Activated naive CD8-positive, alpha-beta T cell treated with anti-CD3 and anti-CD28 coated beads, Interleukin-2, amount 10 ng/mL, durations not matched to agents 7 days and 5 days (primary cell): ENCODE measurements around the gene TFRC. TPM values are rescaled to one million over a fixed set of nuclear protein-coding genes. Genes with fewer than 3 reads are reported as not detected.
"Not testable (repeated sequence)": the region's sequence is repeated elsewhere in the genome, so short reads cannot be mapped to it uniquely, and the experiment has no call there.

Experiments
- ATAC-seq: fragments of 150-1000 bp; cut with Tn5 transposase; one replicate; pipeline ENCODE4 v1.10.0; 2021; ENCODE audit warnings: low read depth, moderate library complexity
- POLR2A ChIA-PET: fragments of 350-600 bp; sonication (Branson Sonifier 250); formaldehyde crosslinking; loops from one replicate; lab custom pipeline; 2021; ENCODE audit warnings: antibody characterized with exemption; lab: Charles Lee
- DNase-seq: peaks from one replicate; pipeline ENCODE4 v3.0.0; 2021
- H3K27ac Mint-ChIP-seq: one replicate; pipeline ENCODE4 v1.8.0; 2022; ENCODE audit warnings: mild to moderate bottlenecking, mixed read lengths
- H3K27me3 Mint-ChIP-seq: one replicate; pipeline ENCODE4 v1.8.0; 2022; ENCODE audit warnings: mild to moderate bottlenecking, moderate library complexity, mixed read lengths
- H3K36me3 Mint-ChIP-seq: one replicate; pipeline ENCODE4 v1.8.0; 2021; ENCODE audit warnings: mild to moderate bottlenecking, mixed read lengths
- H3K4me1 Mint-ChIP-seq: one replicate; pipeline ENCODE4 v1.8.0; 2021; ENCODE audit warnings: mixed read lengths
- H3K4me3 Mint-ChIP-seq: one replicate; pipeline ENCODE4 v1.8.0; 2022; ENCODE audit warnings: mild to moderate bottlenecking, moderate library complexity, mixed read lengths
- H3K9me3 Mint-ChIP-seq: one replicate; pipeline ENCODE4 v1.8.0; 2021; ENCODE audit warnings: mixed read lengths
- total RNA-seq, 2 experiments: library from RNA; stranded (reverse); gene quantifications; one replicate each; pipeline ENCODE4 v1.2.3, GENCODE V29; 2021

Gene TFRC
- total RNA-seq, 2 experiments from 2014 or later, result 168 to 171 TPM

GRCh38 chr3:196054661-196055060 is 27.2 kb downstream of the TFRC start:
- Mint-ChIP-seq H3K4me1 (peaks cover 3% of the 10 kb centered on the region), H3K36me3 (peaks cover 43% of the 10 kb centered on the region), H3K4me3 (no peak overlapping the region), H3K9me3 (no peaks in the 10 kb centered on the region), H3K27ac (no peak overlapping the region), H3K27me3 (no peaks in the 10 kb centered on the region)
- DNase-seq (no peak), ATAC-seq (no peak)
- POLR2A ChIA-PET, result no interaction called here

DNA sequence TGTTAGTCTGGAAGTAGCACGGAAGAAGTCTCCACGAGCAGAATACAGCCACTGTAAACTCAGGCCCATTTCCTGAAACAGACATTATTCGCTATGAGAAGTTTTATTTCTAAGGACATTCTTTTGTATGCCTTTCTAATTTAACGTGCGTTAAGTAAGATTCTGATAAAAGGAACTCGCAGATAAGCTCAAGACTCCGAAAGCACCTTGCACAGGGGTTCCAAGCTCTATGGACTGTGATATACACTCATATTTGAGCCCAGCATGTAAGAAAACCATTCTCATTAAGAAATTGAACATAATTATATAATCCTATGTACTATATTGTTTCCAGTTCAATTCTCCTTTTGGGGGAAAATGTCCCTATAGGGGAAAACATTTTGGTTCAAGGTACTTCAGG is 28.4 kb downstream of the TFRC start:
- no peak for DNase-seq
- no peak overlapping the region for H3K4me3 Mint-ChIP-seq
- no peaks in the 10 kb centered on the region for H3K27me3 Mint-ChIP-seq
- H3K4me1 Mint-ChIP-seq, result peaks cover 3% of the 10 kb centered on the region
- no peak overlapping the region for H3K27ac Mint-ChIP-seq
- POLR2A ChIA-PET, result no interaction called here
- no peaks in the 10 kb centered on the region for H3K9me3 Mint-ChIP-seq
- peaks cover 49% of the 10 kb centered on the region for H3K36me3 Mint-ChIP-seq
- no peak for ATAC-seq

GRCh38 chr3:196051282-196052076 is 30.4 kb downstream of the TFRC start:
- no peaks in the 10 kb centered on the region for H3K4me1 Mint-ChIP-seq
- H3K9me3 Mint-ChIP-seq, result no peaks in the 10 kb centered on the region
- ATAC-seq (no peak), DNase-seq (no peak)
- no peak overlapping the region for H3K4me3 Mint-ChIP-seq
- H3K36me3 Mint-ChIP-seq, result peaks cover 43% of the 10 kb centered on the region
- H3K27ac Mint-ChIP-seq, result no peak overlapping the region
- POLR2A ChIA-PET, result no interaction called here
- H3K27me3 Mint-ChIP-seq, result no peaks in the 10 kb centered on the region

DNA sequence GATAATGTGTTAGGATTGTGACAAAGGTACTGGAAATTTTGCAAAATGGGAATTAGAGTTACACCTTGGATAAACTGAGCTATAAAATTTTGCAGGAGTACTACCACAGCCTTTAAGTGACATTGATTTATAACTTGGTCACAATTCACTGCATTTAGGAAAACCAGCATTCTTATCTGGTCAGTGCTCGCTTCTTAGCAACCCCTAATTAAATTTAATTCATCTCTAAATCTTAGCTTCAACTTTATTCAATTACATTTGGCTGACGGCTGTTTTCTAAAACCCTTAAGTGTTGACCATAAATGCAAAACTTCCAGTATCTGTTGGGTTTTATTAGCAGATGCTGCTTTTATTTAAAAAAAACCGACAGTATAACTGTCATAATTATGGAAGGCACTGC is 31.3 kb downstream of the TFRC start:
- Mint-ChIP-seq H3K9me3 (no peaks in the 10 kb centered on the region), H3K36me3 (peaks cover 40% of the 10 kb centered on the region), H3K27me3 (no peaks in the 10 kb centered on the region), H3K4me1 (no peaks in the 10 kb centered on the region), H3K27ac (no peak overlapping the region), H3K4me3 (no peak overlapping the region)
- DNase-seq, result no peak
- ATAC-seq, result no peak
- POLR2A ChIA-PET, result no interaction called here

GRCh38 chr3:196049653-196050052 is 32.2 kb downstream of the TFRC start:
- Mint-ChIP-seq H3K27me3 (no peaks in the 10 kb centered on the region), H3K9me3 (no peaks in the 10 kb centered on the region), H3K4me1 (no peaks in the 10 kb centered on the region), H3K27ac (peak overlapping the region; percentile 10), H3K4me3 (no peak overlapping the region), H3K36me3 (peaks cover 34% of the 10 kb centered on the region)
- POLR2A ChIA-PET, result no interaction called here
- ATAC-seq (no peak), DNase-seq (no peak)

DNA sequence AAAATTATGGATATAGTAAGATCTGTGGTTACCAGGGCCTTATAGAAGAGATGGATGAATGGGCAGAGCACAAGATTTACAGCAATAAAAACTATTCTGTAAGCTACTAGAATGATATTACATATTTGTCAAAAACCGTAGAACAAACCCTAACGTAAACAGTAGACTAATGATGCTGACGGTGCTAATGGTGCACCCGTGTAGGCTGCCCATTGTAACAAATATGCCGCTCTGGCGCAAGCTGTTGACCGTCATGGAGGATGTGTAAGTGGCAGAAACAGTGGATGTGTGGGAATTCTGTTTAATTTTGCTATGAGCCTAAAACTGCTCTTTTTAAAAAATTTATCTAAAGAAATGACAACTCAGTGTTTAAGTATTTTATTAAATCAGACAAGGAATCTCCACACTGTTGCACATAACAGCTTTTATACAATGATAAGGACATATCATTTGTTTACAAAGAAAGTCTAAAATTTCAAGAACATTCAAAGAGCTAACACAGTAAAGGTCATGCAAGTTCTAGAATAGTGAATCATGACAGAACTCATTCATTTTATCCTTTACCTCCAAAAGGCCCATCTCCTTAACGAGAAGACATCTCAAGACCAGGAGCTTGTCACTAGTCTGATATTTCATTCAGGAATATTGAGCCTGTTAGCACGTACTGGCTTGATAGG is 32.8 kb downstream of the TFRC start:
- POLR2A ChIA-PET, result interaction anchor here (1.0 kb wide), 1 partner anchor 46 kb away, joined by 4 read pairs; no protein-coding TSS in a partner anchor
- Mint-ChIP-seq H3K4me1 (no peaks in the 10 kb centered on the region), H3K27me3 (no peaks in the 10 kb centered on the region), H3K36me3 (peaks cover 30% of the 10 kb centered on the region), H3K27ac (no peak overlapping the region), H3K4me3 (no peak overlapping the region), H3K9me3 (no peaks in the 10 kb centered on the region)
- no peak for DNase-seq
- no peak for ATAC-seq

- H3K4me1 Mint-ChIP-seq, result no peaks in the 10 kb centered on the region
- no peak for ATAC-seq
- H3K27ac Mint-ChIP-seq, result no peak overlapping the region
- POLR2A ChIA-PET, result no interaction called here
- no peak overlapping the region for H3K4me3 Mint-ChIP-seq
- no peak for DNase-seq
- peaks cover 2% of the 10 kb centered on the region for H3K9me3 Mint-ChIP-seq
- no peaks in the 10 kb centered on the region for H3K27me3 Mint-ChIP-seq
- peaks cover 33% of the 10 kb centered on the region for H3K36me3 Mint-ChIP-seq
These were observed 34.4 kb downstream of the TFRC start for GRCh38 chr3:196047391-196048030.

DNA sequence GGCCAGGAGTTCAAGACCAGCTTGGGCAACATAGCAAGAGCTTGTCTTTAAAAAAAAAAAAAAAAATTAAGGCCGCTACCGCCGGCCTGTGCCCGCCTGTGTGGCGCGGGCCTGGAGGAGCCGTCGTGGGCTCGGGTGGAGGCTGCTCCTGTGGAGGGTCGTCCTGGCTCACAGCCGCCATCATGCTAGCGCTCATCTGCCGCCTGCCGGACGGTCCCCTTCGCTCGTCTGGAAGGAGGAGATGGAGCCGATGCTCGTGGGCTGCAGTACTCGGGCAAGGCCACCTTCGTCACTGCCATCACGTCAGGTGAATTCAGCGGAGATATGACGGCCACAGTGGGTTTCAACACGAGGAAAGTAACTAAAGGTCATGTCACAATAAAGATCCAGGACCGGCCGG is 37.4 kb downstream of the TFRC start:
- DNase-seq (no peak), ATAC-seq (no peak)
- Mint-ChIP-seq H3K9me3 (peaks cover 11% of the 10 kb centered on the region), H3K36me3 (peaks cover 21% of the 10 kb centered on the region), H3K27ac (no peak overlapping the region), H3K27me3 (no peaks in the 10 kb centered on the region), H3K4me1 (no peaks in the 10 kb centered on the region), H3K4me3 (no peak overlapping the region)
- POLR2A ChIA-PET, result no interaction called here

GRCh38 chr3:196042673-196043072 is 39.2 kb downstream of the TFRC start:
- Mint-ChIP-seq H3K27ac (no peak overlapping the region), H3K4me1 (no peaks in the 10 kb centered on the region), H3K4me3 (no peak overlapping the region), H3K9me3 (peaks cover 13% of the 10 kb centered on the region), H3K36me3 (peaks cover 13% of the 10 kb centered on the region), H3K27me3 (peaks cover 2% of the 10 kb centered on the region)
- ATAC-seq (no peak), DNase-seq (no peak)
- POLR2A ChIA-PET, result no interaction called here

DNA sequence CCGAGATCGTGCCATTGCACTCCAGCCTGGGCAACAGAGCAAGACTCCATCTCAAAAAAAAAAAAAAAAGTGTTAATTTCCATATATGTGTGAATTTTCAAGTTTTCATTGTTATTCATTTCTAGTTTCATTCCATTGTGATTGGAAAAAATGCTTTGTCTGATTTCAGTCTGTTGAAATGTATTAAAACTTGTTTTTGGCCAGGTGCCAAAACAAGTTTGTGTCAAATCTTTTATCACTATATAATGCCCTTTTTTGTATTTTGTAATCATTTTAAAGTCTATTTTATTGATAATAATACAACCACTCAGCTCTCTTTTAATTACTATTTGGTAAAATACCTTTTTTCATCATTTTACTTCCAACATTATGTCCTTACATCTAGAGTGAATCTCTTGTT is 42.5 kb downstream of the TFRC start:
- DNase-seq, result no peak
- POLR2A ChIA-PET, result no interaction called here
- no peak overlapping the region for H3K27ac Mint-ChIP-seq
- no peak for ATAC-seq
- no peak overlapping the region for H3K4me3 Mint-ChIP-seq
- peaks cover 10% of the 10 kb centered on the region for H3K36me3 Mint-ChIP-seq
- no peaks in the 10 kb centered on the region for H3K4me1 Mint-ChIP-seq
- H3K27me3 Mint-ChIP-seq, result peaks cover 2% of the 10 kb centered on the region
- H3K9me3 Mint-ChIP-seq, result peaks cover 19% of the 10 kb centered on the region

DNA sequence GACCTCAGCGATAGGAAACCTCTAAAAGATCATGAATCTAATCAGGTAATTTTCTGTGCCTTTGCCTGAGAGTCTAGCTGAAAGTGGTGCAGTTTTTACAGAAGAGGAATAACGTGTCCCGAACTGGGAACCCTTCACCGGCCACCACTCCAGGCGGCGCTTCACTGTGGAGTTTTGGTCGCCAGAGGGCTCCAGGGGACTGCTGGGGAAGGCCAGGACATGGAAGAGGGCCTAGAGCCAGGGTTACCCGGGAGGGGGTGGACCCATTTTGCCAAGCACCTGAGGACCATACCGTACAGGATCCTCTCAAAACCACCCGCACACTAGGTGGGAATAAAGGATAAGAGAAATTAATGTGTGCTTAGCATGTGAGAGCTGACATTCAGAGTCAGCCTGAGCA is 55.8 kb downstream of the TFRC start:
- peaks cover 31% of the 10 kb centered on the region for H3K27me3 Mint-ChIP-seq
- H3K4me3 Mint-ChIP-seq, H3K4me1 Mint-ChIP-seq, POLR2A ChIA-PET, H3K36me3 Mint-ChIP-seq, DNase-seq, H3K9me3 Mint-ChIP-seq, H3K27ac Mint-ChIP-seq, ATAC-seq: not testable (repeated sequence)

GRCh38 chr3:196024968-196025367 is 56.9 kb downstream of the TFRC start:
- H3K4me3 Mint-ChIP-seq, result no peak overlapping the region
- no peaks in the 10 kb centered on the region for H3K36me3 Mint-ChIP-seq
- ATAC-seq (no peak), DNase-seq (no peak)
- H3K27me3 Mint-ChIP-seq, result peaks cover 30% of the 10 kb centered on the region
- no peaks in the 10 kb centered on the region for H3K9me3 Mint-ChIP-seq
- no peak overlapping the region for H3K27ac Mint-ChIP-seq
- POLR2A ChIA-PET, result no interaction called here
- no peaks in the 10 kb centered on the region for H3K4me1 Mint-ChIP-seq

DNA sequence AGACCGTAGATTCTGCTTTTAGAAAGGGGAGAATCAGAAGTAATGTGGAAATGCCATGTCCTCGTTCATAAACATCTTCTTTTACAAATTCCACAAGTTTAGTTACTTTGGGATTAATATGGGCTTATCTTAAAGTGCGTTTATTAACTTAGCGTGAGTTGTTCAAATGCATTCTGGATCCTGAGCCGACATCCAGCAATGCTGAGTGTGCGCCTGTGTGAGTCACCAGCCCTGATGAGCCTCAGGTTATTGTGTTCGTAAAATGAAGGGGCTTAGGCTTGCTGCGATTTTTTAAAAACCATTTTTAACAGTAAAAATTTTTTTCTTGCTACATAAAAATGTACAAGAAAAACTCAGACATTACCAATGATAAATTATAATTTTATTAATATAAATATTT is 57.9 kb downstream of the TFRC start:
- POLR2A ChIA-PET, result no interaction called here
- Mint-ChIP-seq H3K4me1 (no peaks in the 10 kb centered on the region), H3K36me3 (no peaks in the 10 kb centered on the region), H3K27me3 (peaks cover 28% of the 10 kb centered on the region), H3K9me3 (no peaks in the 10 kb centered on the region), H3K27ac (no peak overlapping the region), H3K4me3 (no peak overlapping the region)
- ATAC-seq (no peak), DNase-seq (no peak)

DNA sequence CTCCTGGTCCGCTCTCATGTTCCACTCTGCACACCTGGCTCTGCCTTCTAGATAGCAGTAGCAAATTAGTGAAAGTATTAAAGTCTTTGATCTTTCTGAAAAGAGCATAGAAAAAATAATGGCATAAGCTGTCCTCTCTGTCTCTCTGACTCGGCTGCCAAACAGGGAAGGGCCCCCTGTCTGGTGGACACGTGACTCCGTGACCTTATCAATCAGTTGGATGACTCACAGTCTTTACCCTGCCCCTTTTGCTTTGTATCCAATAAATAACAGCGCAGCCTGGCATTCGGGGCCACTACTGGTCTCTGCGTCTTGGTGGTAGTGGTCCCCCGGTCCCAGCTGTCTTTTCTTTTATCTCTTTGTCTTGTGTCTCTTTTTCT is 59.4 kb downstream of the TFRC start:
- H3K36me3 Mint-ChIP-seq, H3K27ac Mint-ChIP-seq, H3K4me3 Mint-ChIP-seq, POLR2A ChIA-PET, ATAC-seq, H3K9me3 Mint-ChIP-seq, DNase-seq, H3K4me1 Mint-ChIP-seq: not testable (repeated sequence)
- H3K27me3 Mint-ChIP-seq, result peaks cover 26% of the 10 kb centered on the region
